Hepatocyte (in vitro differentiated cells): ENCODE results near the gene KCNJ3.

Experiments used
- EZH2 ChIP-seq: fragments of 200-600 bp; sonication (generic); IDR thresholded peaks from 2 replicates; pipeline ENCODE4 v1.6.1; 2016; ENCODE audit warnings: antibody characterized with exemption, mild to moderate bottlenecking, borderline replicate concordance
- EZH2phosphoT487 ChIP-seq: fragments of 200-600 bp; sonication (generic); IDR thresholded peaks from one replicate; pipeline ENCODE4 v1.6.1; 2018; ENCODE audit warnings: antibody characterized with exemption, mild to moderate bottlenecking, low read depth, moderate library complexity; ENCODE audit not compliant: unreplicated experiment, severe bottlenecking
- TF ChIP-seq, protein P1 (sequence below): fragments of 200-600 bp; sonication (generic); IDR thresholded peaks from 2 replicates; pipeline ENCODE4 v1.5.1; 2016; ENCODE audit warnings: antibody characterized with exemption, mild to moderate bottlenecking; ENCODE audit not compliant: poor library complexity

DNA sequence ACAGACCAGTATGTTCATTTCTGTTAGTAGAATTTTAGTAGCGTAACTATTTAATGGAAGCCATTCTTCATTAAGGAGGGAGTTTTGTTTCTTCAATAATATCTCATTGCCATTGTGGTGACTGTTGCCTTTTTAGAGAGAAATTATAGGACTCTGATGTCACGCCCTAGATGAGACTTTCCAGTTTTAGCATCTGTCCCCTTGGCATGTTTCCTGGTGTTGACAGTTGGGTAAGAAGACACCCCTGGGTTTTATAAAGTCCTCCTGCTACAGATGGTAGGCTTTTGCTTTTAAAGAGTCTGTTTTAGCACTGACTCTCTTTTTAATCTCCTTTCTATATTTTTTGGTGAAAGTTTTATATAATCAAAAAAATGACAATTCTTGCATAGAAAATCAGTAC, 41.9 kb downstream of the KCNJ3 start:
- no peak for TF ChIP-seq EZH2
- TF ChIP-seq, protein P1, sequence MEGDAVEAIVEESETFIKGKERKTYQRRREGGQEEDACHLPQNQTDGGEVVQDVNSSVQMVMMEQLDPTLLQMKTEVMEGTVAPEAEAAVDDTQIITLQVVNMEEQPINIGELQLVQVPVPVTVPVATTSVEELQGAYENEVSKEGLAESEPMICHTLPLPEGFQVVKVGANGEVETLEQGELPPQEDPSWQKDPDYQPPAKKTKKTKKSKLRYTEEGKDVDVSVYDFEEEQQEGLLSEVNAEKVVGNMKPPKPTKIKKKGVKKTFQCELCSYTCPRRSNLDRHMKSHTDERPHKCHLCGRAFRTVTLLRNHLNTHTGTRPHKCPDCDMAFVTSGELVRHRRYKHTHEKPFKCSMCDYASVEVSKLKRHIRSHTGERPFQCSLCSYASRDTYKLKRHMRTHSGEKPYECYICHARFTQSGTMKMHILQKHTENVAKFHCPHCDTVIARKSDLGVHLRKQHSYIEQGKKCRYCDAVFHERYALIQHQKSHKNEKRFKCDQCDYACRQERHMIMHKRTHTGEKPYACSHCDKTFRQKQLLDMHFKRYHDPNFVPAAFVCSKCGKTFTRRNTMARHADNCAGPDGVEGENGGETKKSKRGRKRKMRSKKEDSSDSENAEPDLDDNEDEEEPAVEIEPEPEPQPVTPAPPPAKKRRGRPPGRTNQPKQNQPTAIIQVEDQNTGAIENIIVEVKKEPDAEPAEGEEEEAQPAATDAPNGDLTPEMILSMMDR = no peak
- TF ChIP-seq EZH2phosphoT487 = no peak
